ENCODE data around the gene DLG2. TPM values are rescaled to one million over a fixed set of nuclear protein-coding genes. Genes with fewer than 3 reads are reported as not detected.

DLG2 gene
- total and polyA plus RNA-seq, 2 of the 4 experiments (the other 2 are of a cell fraction), result 0.31 to 0.36 TPM

GRCh38 chr11:83692675-83693074, 1934.5 kb downstream of the DLG2 start:
- Histone ChIP-seq H2AK9ac (replicated peaks; ENCODE audit: low read depth, low read length, poor library complexity) (no peak overlapping the region), H3K18ac (ENCODE audit: low read depth, low read length) (no peak overlapping the region), H2BK20ac (ENCODE audit: low read depth, low read length) (no peak overlapping the region), H3K9me1 (ENCODE audit: insufficient read depth, low read length) (no peaks in the 10 kb centered on the region), H3K14ac (replicated peaks; ENCODE audit: low read depth, low read length) (no peak overlapping the region), H3K4me3 (ENCODE audit: insufficient read depth, low read depth, low read length) (no peak overlapping the region), H3K9me3 (ENCODE audit: control insufficient read depth, insufficient read depth, low read length) (no peaks in the 10 kb centered on the region), H2BK15ac (ENCODE audit: low read depth, low read length) (no peak overlapping the region), H3K36me3 (ENCODE audit: control insufficient read depth, insufficient read depth, low read length) (no peaks in the 10 kb centered on the region), H3K23ac (ENCODE audit: low read depth, low read length) (no peak overlapping the region), H2BK5ac (ENCODE audit: low read depth, low read length, poor library complexity, severe bottlenecking) (no peak overlapping the region), H3K4ac (ENCODE audit: low read depth, low read length) (no peak overlapping the region), H3K9ac (ENCODE audit: low read depth, low read length) (no peak overlapping the region), H4K91ac (ENCODE audit: insufficient read depth, low read depth, low read length) (no peak overlapping the region), H4K8ac (ENCODE audit: low read depth in 2 of 2, low read length in 2 of 2) (no peak overlapping the region), H3K56ac (ENCODE audit: extremely low read depth, insufficient read depth, low read length) (no peak overlapping the region), H3K27me3 (ENCODE audit: control insufficient read depth, insufficient read depth, low read length) (peaks cover 5% of the 10 kb centered on the region), H3K79me1 (ENCODE audit: low read depth in 1 of 2, low read length in 2 of 2) (no peaks in the 10 kb centered on the region), H3K4me1 (ENCODE audit: control insufficient read depth, insufficient read depth, low read length) (no peaks in the 10 kb centered on the region), H3K27ac (ENCODE audit: insufficient read depth, low read length) (no peak overlapping the region), H2AFZ (replicated peaks; ENCODE audit: low read length, poor library complexity) (no peak overlapping the region), H3K4me2 (ENCODE audit: low read depth, low read length) (no peak overlapping the region), H2BK120ac (ENCODE audit: low read depth, low read length) (no peak overlapping the region), H2AK5ac (ENCODE audit: low read depth, low read length) (no peak overlapping the region), H4K20me1 (ENCODE audit: insufficient read depth, low read length) (no peaks in the 10 kb centered on the region), H4K5ac (ENCODE audit: low read depth, low read length) (no peak overlapping the region)
- no peak for DNase-seq
- TF ChIP-seq POLR2A (IDR thresholded peaks at IDR 0.05; ENCODE audit: low read depth, low read length) (no peak), MAZ (IDR thresholded peaks at IDR 0.05; ENCODE audit: borderline replicate concordance, low read depth, low read length) (no peak), FOS (IDR thresholded peaks at IDR 0.05; ENCODE audit: low read depth, low read length) (no peak), RFX5 (IDR thresholded peaks at IDR 0.05; ENCODE audit: low read depth, low read length) (no peak), CEBPB (IDR thresholded peaks at IDR 0.05; ENCODE audit: low read depth, low read length) (no peak), MXI1 (IDR thresholded peaks at IDR 0.05; ENCODE audit: borderline replicate concordance, low read depth, low read length) (no peak), BHLHE40 (IDR thresholded peaks at IDR 0.05; ENCODE audit: low read depth, low read length) (no peak), NFE2L2 (IDR thresholded peaks at IDR 0.05; ENCODE audit: low read depth, low read length) (no peak), CHD1 (IDR thresholded peaks at IDR 0.05; ENCODE audit: low read depth, low read length) (no peak), RAD21 (IDR thresholded peaks at IDR 0.05; ENCODE audit: low read length) (no peak), MAFK (IDR thresholded peaks at IDR 0.05; ENCODE audit: low read depth, low read length) (no peak)
- TF ChIP-seq, protein P1, sequence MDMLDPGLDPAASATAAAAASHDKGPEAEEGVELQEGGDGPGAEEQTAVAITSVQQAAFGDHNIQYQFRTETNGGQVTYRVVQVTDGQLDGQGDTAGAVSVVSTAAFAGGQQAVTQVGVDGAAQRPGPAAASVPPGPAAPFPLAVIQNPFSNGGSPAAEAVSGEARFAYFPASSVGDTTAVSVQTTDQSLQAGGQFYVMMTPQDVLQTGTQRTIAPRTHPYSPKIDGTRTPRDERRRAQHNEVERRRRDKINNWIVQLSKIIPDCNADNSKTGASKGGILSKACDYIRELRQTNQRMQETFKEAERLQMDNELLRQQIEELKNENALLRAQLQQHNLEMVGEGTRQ (IDR thresholded peaks at IDR 0.05; ENCODE audit: low read depth, low read length), result no peak
- TF ChIP-seq, protein P2, sequence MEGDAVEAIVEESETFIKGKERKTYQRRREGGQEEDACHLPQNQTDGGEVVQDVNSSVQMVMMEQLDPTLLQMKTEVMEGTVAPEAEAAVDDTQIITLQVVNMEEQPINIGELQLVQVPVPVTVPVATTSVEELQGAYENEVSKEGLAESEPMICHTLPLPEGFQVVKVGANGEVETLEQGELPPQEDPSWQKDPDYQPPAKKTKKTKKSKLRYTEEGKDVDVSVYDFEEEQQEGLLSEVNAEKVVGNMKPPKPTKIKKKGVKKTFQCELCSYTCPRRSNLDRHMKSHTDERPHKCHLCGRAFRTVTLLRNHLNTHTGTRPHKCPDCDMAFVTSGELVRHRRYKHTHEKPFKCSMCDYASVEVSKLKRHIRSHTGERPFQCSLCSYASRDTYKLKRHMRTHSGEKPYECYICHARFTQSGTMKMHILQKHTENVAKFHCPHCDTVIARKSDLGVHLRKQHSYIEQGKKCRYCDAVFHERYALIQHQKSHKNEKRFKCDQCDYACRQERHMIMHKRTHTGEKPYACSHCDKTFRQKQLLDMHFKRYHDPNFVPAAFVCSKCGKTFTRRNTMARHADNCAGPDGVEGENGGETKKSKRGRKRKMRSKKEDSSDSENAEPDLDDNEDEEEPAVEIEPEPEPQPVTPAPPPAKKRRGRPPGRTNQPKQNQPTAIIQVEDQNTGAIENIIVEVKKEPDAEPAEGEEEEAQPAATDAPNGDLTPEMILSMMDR (conservative IDR thresholded peaks at IDR 0.05; ENCODE audit: low read depth, low read length), result no peak
- TF ChIP-seq, protein P3, sequence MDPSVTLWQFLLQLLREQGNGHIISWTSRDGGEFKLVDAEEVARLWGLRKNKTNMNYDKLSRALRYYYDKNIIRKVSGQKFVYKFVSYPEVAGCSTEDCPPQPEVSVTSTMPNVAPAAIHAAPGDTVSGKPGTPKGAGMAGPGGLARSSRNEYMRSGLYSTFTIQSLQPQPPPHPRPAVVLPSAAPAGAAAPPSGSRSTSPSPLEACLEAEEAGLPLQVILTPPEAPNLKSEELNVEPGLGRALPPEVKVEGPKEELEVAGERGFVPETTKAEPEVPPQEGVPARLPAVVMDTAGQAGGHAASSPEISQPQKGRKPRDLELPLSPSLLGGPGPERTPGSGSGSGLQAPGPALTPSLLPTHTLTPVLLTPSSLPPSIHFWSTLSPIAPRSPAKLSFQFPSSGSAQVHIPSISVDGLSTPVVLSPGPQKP (IDR thresholded peaks at IDR 0.05; ENCODE audit: borderline replicate concordance, low read depth, low read length), result no peak
- BruUV-seq (replicated peaks), result no TSS peak
- no CpG with 5 or more reads among the region's 1 CpG for WGBS, 2 experiments (ENCODE audit: extremely low coverage in 2 of 2, insufficient read length in 1 of 2)
- in situ Hi-C loops (cut with MboI; ENCODE audit: low sequenced_read_pairs), result no loop called here
- ChIA-PET CTCF (no interaction called here), POLR2A (ENCODE audit: unreplicated experiment) (no interaction called here)
- dilution Hi-C loops (cut with HindIII; ENCODE audit: low sequenced_read_pairs, unreplicated experiment), result no loop called here
- ATAC-seq (ENCODE audit: low read depth), result no peak
- intact Hi-C loops (cut with micrococcal nuclease), result no loop called here

Measured in IMR-90 (cell line).